ENCODE measurements around the gene DCAF4.
"Not testable (repeated sequence)": the region's sequence is repeated elsewhere in the genome, so short reads cannot be mapped to it uniquely, and the experiment has no call there.

The DCAF4 gene

DNA sequence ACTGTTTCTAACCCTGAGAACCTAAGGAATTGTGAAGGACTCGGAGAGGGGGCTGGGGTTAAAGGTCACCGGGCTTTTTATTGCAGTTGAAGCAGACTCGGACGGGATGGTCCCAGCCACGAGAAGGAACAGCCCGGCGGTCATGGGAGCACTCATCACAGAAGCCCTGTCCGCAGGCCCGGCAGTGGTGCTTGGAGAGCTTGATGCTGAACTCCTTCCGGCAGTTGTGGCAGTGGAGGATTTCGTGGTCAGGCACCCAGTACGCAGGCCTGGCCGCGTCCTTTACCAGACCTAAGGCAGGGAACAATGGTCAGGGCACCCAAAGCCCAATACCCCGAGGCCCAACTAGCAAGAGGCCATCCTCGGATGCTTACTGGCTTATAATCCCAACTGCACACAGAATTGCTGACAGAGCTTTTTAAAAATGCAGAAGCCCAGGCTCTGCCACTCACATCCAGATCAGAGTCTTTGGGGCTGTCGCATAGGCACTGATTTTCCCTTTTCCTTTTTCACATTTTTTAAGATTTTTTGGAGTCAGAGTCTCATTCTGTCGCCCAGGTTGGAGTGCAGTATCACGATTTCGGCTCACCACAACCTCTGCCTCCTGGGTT lies 44.7 kb downstream of the DCAF4 start:
- DNase-seq (ENCODE audit: low read depth in 2 of 2), result no peak

DNA sequence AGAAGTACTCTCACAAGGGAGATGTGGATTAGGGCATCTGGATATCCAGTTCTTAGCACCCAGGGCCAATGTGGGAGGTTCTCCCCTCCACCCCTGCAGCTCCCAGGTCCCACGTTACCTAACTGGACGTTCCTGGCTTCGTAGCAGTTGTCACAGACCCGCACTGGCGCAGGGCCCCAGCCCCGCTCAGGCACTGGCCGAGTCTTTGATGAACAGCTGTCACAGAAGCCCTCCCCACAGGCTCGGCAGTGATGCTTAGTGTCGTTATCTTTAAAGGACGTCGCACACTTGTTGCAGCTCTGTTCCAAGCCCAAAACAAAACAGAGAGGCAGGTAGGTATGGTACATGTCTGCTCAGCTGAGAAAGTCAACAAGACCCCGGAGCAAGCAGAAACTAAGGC lies 48.4 kb downstream of the DCAF4 start:
- DNase-seq (ENCODE audit: low read depth in 2 of 2), result no peak

DNA sequence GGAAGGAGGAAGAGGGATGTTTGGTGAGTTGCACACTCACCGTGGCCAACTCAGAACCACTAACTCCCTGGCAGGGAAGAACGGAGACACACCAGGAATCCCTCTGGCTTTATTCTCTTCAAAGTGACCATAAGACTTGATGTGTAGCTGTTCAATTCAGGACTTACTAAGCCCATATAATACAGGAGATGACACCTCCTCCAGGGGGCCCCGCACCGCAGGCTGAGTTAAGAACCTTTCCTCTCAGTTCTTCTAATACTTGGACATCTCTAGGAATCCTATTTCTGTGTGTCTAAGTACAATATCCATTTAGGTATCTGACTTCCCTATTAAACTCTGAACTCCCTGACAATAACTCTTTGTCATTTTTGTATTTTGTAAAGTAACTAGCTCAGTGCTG lies 49.5 kb downstream of the DCAF4 start:
- no peak for DNase-seq (ENCODE audit: low read depth in 2 of 2)

DNA sequence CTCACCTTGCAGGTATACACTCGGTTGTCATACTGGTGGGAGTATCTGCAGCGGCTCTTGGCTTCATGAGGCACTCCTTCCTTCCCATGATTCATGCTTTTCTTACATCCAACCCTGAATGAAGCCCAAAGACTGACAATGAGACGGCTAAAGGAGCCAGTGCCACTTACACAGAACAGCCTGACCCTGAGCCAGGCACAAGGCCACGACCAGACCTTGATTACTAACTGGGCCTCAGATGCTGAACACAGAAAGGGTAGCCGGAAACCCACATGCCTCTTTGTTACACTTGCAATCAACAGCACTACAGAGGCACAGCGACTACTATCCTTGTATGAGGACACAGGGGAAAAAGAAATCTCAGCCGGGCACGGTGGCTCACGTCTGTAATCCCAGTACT lies 52.6 kb downstream of the DCAF4 start:
- DNase-seq (ENCODE audit: low read depth in 2 of 2), result no peak

DNA sequence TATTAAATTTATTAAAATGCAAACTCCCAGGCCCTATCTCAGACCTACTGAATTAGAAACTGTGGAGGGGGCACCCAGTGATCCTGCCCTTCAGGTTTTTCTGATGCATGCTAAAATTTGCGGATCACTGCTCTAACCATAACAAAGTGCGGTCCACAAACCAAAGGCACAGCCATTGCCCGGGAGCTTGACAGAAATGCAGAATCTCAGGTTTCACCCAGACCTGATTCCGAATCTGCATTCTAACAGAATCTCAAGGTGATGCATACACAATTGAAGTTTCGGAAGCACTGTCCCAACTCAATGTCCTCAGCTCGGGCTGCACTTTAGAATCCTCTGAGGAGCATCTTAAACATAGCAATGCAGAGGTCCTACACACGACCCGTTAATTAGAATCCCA lies 54.6 kb downstream of the DCAF4 start:
- no peak for DNase-seq (ENCODE audit: low read depth in 2 of 2)

DNA sequence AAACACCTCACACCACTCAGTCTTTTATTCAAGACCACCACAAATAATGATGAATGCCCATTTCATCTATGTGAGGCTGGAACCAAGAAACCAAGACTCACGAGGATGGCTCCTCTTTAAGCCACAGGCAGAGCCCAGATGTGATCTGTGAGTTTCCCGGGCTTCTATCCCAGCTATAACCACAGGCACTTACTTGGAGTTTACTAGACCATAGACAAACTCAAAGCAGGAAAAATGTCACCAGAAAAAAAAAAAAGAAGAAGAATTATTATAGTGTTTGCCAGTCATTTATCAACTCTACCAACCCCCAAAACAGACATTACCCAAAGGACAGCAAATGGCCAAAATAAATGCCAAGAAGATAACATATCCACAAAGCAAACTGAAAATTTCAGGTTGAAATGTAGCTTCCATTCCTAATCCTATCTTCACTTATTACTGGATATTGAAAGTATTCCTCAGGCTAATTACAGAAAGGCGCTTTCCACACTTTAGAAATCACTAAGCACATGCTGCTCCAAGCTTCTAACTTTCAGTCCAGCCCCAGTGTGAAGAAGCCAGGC lies 56.0 kb downstream of the DCAF4 start:
- no peak for DNase-seq (ENCODE audit: low read depth in 2 of 2)

DNA sequence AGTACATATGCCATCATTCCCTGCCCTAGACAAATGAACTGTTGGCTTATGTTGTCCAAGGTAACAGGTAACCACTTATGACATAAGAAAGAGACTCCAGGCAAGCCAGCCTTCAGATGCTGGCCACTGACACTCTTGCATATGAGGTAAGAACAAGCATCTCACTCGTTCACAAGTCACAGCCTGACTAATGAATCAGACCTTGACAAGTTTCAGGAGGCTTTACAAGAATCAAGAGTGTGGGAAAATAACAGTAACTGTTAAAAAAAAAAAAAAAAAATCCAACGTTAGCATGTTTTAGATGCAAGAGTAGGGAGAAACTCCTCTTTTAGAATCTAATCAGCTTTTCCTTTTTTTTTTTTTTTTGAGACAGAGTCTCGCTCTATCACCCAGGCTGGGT lies 60.0 kb downstream of the DCAF4 start:
- DNase-seq (ENCODE audit: low read depth in 2 of 2), result no peak

DNA sequence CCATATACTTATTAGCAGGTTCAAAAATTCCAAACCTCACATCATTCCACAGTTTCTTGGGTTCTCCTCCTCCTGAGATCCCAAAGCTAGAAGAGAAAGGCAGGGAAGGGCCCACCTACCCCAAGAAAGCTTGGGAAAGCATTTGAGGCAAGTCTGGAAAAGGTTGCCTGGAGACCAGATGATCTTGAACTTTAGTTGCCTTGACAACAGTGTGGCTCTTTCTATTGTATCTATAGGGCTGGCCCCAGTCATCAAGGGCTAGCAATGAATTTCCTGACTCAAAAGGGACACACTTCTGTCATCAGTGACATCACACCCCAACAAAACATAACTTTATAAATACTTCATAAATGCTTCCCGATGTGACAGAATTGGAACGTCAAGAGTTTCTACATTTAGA lies 60.6 kb downstream of the DCAF4 start:
- no peak for DNase-seq (ENCODE audit: low read depth in 2 of 2)

DNA sequence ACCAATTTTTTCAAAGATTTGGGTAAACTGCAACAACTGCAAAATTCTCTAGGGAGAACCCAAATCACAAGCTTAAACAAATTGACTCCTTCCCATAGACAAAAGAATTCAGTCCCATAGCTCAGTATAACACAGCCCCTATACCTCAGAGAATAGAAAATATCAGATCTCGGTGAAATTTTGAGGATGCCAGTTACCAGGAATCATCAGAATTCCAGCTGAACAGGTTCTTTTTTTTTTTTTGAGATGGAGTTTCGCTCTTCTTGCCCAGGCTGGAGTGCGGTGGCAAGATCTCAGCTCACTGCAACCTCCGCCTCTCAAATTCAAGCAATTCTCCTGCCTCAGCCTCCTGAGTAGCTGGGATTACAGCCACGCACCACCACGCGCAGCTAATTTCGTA lies 63.9 kb downstream of the DCAF4 start:
- DNase-seq (ENCODE audit: low read depth in 2 of 2), result no peak

DNA sequence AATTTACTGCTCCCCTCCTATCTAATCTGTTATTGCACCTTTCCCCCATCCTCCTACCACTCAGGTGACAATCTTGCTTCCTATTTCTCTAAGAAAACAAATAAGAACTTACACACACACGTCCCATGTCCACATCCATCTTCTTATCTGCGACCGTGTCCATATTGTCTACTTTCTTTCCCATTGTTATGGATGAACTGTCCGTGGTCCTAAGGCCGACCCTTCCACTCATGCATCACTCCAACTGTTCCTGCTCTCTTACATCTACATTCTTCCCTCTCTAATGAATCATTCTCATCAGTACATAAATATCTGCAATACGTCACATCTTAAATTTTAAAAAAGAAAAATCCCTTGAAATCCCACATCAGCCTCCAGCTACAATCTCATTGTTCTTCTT lies 70.7 kb downstream of the DCAF4 start:
- no peak for DNase-seq (ENCODE audit: low read depth in 2 of 2)

DNA sequence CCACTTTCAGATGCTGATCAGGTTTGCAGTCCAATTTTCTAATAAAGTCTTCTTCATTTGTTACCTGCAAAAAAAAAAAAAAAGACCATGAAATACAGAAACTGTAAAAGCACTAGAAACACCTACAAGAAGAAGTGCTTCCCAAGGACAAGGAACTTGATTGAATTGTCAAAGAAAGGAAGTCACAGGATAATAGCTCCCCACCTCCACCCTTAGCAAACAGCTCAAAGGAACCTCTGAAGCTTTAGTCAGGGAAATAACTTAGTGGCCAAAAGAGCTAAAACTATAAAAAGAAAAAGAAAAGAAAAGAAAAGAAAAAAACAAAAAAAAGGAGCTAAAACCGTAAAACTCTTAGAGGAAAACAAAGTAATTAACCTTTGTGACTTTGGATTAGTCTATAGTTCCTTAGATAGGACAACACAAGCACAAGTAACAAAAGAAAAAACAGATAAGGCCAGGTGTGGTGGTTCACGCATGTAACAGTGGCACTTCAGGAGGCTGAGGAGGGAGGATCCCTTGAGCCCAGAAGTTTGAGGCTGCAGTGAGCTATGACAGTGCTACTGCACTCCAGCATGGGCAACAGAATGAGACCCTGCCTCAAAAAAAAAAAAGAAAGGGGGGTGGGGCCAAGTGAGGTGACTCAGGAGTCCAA lies 72.1 kb downstream of the DCAF4 start:
- DNase-seq (ENCODE audit: low read depth in 2 of 2), result no peak

DNA sequence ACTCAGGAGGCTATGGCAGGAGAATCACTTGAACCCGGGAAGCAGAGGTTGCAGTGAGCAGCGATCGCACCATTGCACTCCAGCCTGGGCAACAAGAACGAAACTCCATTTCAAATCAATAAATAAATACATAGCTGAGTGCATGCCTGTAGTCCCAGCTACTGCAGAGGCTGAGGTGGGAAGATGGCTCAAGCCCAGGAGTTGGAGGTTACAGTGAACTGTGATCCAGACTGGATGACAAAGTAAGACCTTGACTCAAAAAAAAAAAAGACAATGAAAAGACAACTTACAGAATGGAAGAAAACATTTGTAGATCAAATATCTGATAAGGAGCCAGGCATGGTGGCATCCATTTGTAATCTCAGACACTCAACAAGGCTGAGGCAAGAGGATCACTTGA lies 73.1 kb downstream of the DCAF4 start:
- no peak for DNase-seq (ENCODE audit: low read depth in 2 of 2)

DNA sequence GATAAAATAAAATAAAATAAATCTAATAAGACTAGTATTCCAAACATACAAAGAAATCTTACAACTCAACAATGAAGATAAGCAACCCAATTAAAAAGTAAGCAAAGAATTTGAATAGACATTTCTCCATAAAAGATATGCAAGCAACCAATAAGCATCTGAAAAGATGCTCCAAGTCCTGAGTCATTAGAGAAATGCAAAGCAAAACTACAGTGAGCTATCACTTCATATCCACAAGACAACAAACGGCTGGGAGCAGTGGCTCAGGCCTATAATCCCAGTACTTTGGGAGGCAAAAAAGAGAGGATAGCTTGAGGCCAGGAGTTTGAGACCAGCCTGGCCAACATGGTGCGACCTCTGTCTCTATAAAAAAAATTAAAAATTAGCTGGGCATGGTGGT lies 73.8 kb downstream of the DCAF4 start:
- DNase-seq (ENCODE audit: low read depth in 2 of 2), result no peak

DNA sequence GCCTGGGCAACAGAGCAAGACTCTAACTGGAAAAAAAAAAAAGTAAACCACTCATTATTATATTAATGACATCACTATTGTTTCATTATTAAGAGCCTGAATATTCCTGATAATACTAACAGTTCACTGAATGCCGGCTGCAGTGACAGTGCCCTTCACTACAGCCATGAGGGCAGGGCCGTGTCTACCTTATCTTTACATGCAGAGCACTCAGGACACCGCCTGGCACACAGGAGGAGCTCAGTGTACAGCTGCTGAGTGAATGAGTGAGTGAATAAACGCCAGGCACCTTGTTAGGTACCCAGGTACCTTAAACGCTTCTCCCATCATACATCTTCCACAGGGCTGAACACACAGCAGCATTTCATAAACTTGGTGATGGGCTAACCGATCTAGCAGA lies 77.4 kb downstream of the DCAF4 start:
- DNase-seq (ENCODE audit: low read depth in 2 of 2), result no peak

DNA sequence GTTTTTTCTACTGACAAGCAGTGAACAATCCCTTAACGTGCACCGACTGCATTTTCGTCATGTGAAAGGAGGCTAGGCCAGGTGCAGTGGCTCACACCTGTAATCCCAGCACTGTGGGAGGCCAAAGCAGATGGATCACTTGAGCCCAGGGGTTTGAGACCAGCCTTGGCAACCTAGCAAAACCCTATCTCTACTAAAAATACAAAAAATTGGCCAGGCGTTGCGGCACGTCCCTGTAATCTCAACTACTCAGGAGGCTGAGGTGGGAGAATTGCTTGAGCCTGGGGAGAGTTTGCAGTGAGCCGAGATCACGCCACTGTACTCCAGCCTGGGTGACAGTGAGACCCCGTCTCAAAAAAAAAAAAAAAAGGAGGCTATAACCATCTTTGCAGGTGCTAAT lies 78.4 kb downstream of the DCAF4 start:
- not testable (repeated sequence) for DNase-seq (ENCODE audit: low read depth in 2 of 2)

DNA sequence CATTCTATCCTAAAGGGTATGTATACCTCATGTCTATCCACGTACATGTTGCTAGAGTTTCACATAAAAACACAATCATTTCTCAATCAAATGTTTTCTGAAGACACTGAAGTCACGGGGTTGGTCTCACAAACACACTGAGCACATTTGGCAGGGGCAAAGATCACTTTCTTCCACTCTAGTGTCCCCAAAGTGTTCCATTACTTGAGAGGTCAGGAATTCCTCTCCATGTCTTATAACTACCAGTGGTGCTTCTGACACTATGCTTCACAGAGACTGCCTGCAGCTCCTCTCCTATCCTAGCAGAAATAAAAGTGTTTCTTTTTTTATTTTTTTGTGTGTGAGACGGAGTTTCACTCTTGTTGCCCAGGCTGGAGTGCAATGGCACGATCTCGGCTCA lies 81.6 kb downstream of the DCAF4 start:
- DNase-seq (ENCODE audit: low read depth in 2 of 2), result no peak

DNA sequence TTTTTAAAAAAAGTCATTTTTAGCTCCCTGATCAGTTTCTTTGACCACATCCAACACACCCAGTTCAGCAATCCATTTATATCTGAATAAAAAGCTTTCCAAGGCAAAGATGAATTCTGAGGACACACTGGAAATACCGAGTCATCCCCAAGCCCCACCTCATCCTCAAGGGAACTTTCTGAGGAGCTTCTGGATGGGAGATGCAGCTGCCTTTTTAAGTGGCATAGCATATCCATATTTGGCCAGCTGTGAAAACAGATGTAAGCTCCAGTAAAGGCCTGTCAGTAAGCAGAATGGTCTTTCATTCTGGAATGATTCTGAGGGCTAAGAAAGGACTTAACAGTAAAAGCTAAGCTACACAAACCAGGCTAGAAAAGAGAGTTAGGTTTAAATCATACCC lies 82.2 kb downstream of the DCAF4 start:
- no peak for DNase-seq (ENCODE audit: low read depth in 2 of 2)
